CD4-positive, alpha-beta memory T cell (primary cell): ENCODE results near the gene UBE2E1. TPM values are rescaled to one million over a fixed set of nuclear protein-coding genes. Genes with fewer than 3 reads are reported as not detected.
"Not testable (repeated sequence)": the region's sequence is repeated elsewhere in the genome, so short reads cannot be mapped to it uniquely, and the experiment has no call there.

Experiments
- CTCF ChIA-PET: fragments of 350-600 bp; sonication (Branson Sonifier 250); formaldehyde crosslinking; loops from one replicate; lab custom pipeline; 2021; ENCODE audit warnings: inconsistent platforms; ENCODE audit not compliant: partially characterized antibody; lab: Charles Lee
- POLR2A ChIA-PET: fragments of 350-600 bp; sonication (Branson Sonifier 250); formaldehyde crosslinking; loops from one replicate; lab custom pipeline; 2021; ENCODE audit not compliant: partially characterized antibody; lab: Charles Lee
- DNase-seq, 5 donors: peaks; one replicate each; pipeline versions ENCODE4 v3.0.0 to v3.0.0-alpha.2; 2020 to 2022; ENCODE audit warnings: mixed read lengths in 1 of 5
- H3K27ac ChIP-seq: one replicate; pipeline ENCODE4 v1.7.0; 2013; ENCODE audit warnings: low read depth, low read length
- H3K27me3 ChIP-seq: 2 replicates; pipeline ENCODE4 v1.7.0; 2013; ENCODE audit warnings: mild to moderate bottlenecking, low read length, moderate library complexity; ENCODE audit not compliant: insufficient read depth
- H3K36me3 ChIP-seq: 2 replicates; pipeline ENCODE4 v1.7.0; 2013; ENCODE audit warnings: mild to moderate bottlenecking, low read length, moderate library complexity; ENCODE audit not compliant: insufficient read depth
- H3K4me1 ChIP-seq: 2 replicates; pipeline ENCODE4 v1.7.0; 2013; ENCODE audit warnings: mild to moderate bottlenecking, low read length, moderate library complexity; ENCODE audit not compliant: insufficient read depth
- H3K4me3 ChIP-seq, 2 donors: one replicate each; pipeline ENCODE4 v1.7.0; 2013; ENCODE audit warnings: low read length in 2 of 2, mild to moderate bottlenecking in 1 of 2
- H3K9me3 ChIP-seq, 2 donors: one replicate each; pipeline ENCODE4 v1.7.0; 2013; ENCODE audit warnings: low read length in 2 of 2, control low read depth in 1 of 2; ENCODE audit not compliant: control insufficient read depth in 1 of 2
- H3K27ac Mint-ChIP-seq, 7 donors: one replicate each; pipeline ENCODE4 v1.8.0; 2020 to 2021; ENCODE audit warnings: mixed read lengths in 7 of 7, mild to moderate bottlenecking in 6 of 7, inconsistent platforms in 3 of 7, moderate library complexity in 3 of 7
- H3K27me3 Mint-ChIP-seq, 2 donors: one replicate each; pipeline ENCODE4 v1.8.0; 2020 to 2021; ENCODE audit warnings: mixed read lengths in 2 of 2
- H3K36me3 Mint-ChIP-seq, 2 donors: one replicate each; pipeline ENCODE4 v1.8.0; 2020 to 2021; ENCODE audit warnings: mixed read lengths in 2 of 2, inconsistent platforms in 1 of 2, mild to moderate bottlenecking in 1 of 2
- H3K4me1 Mint-ChIP-seq, 4 donors: one replicate each; pipeline ENCODE4 v1.8.0; 2020 to 2021; ENCODE audit warnings: mixed read lengths in 4 of 4, mild to moderate bottlenecking in 1 of 4
- H3K4me3 Mint-ChIP-seq, 8 donors: one replicate each; pipeline ENCODE4 v1.8.0; 2020 to 2021; ENCODE audit warnings: mixed read lengths in 8 of 8, mild to moderate bottlenecking in 7 of 8, moderate library complexity in 6 of 8, inconsistent platforms in 3 of 8
- H3K9me3 Mint-ChIP-seq, 8 donors: one replicate each; pipeline ENCODE4 v1.8.0; 2020 to 2021; ENCODE audit warnings: mixed read lengths in 8 of 8, mild to moderate bottlenecking in 5 of 8, inconsistent platforms in 3 of 8, moderate library complexity in 1 of 8
- intact Hi-C: fragments of 100-400 bp; cut with micrococcal nuclease; formaldehyde crosslinking; loops from one replicate; pipeline ENCODE4 v1.15.1; 2023
- polyA plus RNA-seq, 2 donors: library from polyadenylated mRNA; unstranded; fragments of 300-500 nt; fragmentation: Illumina TruSeq; gene quantifications; one replicate each; pipeline ENCODE4 v1.2.3, GENCODE V29; 2021
- total RNA-seq, 2 experiments: library from RNA; stranded (reverse); gene quantifications; one replicate each; pipeline ENCODE4 v1.2.3, GENCODE V29; 2021

Gene UBE2E1
- total and polyA plus RNA-seq, 4 experiments from 2014 or later = 10.9 to 61.4 (median 35.7) TPM

DNA sequence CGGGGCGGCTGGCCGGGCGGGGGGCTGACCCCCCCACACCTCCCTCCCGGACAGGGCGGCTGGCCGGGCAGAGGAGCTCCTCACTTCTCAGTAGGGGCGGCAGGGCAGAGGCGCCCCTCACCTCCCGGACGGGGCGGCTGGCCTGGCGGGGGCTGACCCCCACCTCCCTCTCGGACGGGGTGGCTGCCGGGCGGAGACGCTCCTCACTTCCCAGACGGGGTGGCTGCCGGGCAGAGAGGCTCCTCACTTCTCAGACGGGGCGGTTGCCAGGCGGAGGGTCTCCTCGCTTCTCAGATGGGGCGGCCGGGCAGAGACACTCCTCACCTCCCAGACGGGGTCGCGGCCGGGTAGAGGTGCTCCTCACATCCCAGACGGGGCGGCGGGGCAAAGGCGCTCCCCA lies 65.6 kb downstream of the UBE2E1 start:
- H3K27ac Mint-ChIP-seq, H3K27me3 Mint-ChIP-seq, H3K36me3 ChIP-seq, H3K4me1 ChIP-seq, H3K9me3 Mint-ChIP-seq, intact Hi-C loops, POLR2A ChIA-PET, H3K4me3 Mint-ChIP-seq, DNase-seq, H3K4me3 ChIP-seq, H3K9me3 ChIP-seq, CTCF ChIA-PET, H3K36me3 Mint-ChIP-seq, H3K27me3 ChIP-seq, H3K27ac ChIP-seq: not testable (repeated sequence)
- peaks cover 13 to 49% (median 29%) of the 10 kb centered on the region in 4 donors for H3K4me1 Mint-ChIP-seq

DNA sequence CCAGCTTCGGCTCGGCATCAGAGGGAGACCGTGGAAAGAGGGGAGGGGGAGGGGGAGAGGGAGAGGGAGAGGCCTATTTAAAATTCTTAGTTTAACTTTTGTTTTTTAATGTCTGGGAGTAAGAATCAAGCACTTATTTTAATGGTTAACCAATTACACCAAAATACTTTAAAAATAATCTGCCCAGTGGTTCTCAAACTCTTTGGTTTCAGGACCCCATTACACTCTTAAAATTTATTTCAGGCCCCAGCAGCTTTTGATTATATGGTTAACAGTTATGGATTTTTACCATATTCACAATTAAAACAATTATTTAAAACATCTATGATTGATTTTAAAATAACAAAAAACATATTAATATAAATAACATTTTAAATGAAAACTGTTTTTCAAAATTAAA lies 66.6 kb downstream of the UBE2E1 start:
- Mint-ChIP-seq H3K9me3 (no peaks in the 10 kb centered on the region), H3K4me1 (peaks cover 13 to 51% (median 31%) of the 10 kb centered on the region in 4 donors), H3K4me3 (no peak overlapping the region), H3K27me3 (no peaks in the 10 kb centered on the region), H3K27ac (no peak overlapping the region), H3K36me3 (no peaks in the 10 kb centered on the region)
- Histone ChIP-seq H3K36me3 (no peaks in the 10 kb centered on the region), H3K9me3 (no peaks in the 10 kb centered on the region), H3K4me3 (no peak overlapping the region), H3K4me1 (no peaks in the 10 kb centered on the region), H3K27me3 (no peaks in the 10 kb centered on the region), H3K27ac (no peak overlapping the region)
- DNase-seq = no peak
- POLR2A ChIA-PET = no interaction called here
- intact Hi-C loops = no loop called here
- CTCF ChIA-PET = no interaction called here

DNA sequence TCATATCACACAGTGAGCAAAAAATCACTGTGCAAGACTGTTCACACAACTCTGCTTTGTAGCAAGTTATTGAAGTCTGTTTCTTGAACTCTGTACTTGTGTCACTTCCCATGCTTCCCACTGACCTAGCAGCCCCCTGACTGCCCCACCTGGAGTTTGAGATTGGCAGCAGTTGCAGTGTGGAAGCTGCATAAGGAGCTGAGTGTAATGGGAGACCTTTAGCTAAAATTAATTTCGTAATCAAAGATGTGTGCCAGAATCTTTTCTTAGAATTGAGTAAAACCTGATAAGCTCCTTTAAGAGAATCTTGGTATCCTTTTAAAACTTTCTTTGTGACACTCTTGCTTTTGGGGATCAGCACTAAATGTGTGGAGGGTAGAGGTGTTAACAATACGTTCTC lies 68.2 kb downstream of the UBE2E1 start:
- no peaks in the 10 kb centered on the region for H3K36me3 Mint-ChIP-seq
- Histone ChIP-seq H3K27me3 (no peaks in the 10 kb centered on the region), H3K4me3 (no peak overlapping the region), H3K9me3 (no peaks in the 10 kb centered on the region), H3K4me1 (no peaks in the 10 kb centered on the region), H3K27ac (no peak overlapping the region), H3K36me3 (no peaks in the 10 kb centered on the region)
- H3K27ac Mint-ChIP-seq = peak overlapping the region in 3 of 7 donors; percentile 4 to 77 (median 48)
- DNase-seq = no peak
- CTCF ChIA-PET = no interaction called here
- no peaks in the 10 kb centered on the region for H3K9me3 Mint-ChIP-seq
- intact Hi-C loops = no loop called here
- POLR2A ChIA-PET = no interaction called here
- no peaks in the 10 kb centered on the region for H3K27me3 Mint-ChIP-seq
- H3K4me3 Mint-ChIP-seq = no peak overlapping the region
- H3K4me1 Mint-ChIP-seq = peaks cover 6 to 54% (median 26%) of the 10 kb centered on the region in 4 donors

DNA sequence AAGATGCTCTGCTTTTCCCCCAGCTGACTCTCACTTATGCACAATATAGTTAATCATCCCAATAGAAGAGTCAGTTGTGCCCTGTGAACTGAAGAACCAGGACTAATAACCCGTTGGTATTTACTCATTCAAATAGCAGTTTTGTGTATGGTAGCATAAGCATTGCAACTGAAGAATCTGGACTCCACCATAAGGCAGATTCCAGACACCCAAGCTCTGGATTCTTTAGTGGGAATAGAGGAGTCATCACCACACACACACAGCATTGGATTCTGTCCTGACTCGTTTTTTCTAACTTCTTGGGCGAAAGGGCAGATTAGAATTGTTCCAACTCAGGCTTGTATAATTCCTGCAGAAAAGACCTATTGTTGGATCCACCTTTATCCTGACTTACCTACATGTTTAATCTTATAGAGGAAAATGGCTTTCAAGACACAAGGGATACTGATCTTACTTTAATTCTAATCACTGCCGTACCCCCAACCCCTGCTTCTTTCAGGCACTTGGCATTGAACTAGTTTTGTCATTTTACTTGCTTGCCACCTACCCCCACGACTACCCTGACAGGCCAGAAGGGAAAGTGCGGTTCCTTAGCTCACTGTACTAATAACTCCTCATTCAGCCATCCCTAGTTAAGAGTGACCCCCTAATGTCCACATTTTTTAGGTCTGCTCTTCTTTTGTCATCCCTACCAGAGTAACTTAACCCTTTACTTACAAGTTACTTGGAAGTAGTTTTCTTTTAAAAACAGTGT lies 68.8 kb downstream of the UBE2E1 start:
- intact Hi-C loops = no loop called here
- Mint-ChIP-seq H3K4me1 (peaks cover 10 to 56% (median 30%) of the 10 kb centered on the region in 4 donors), H3K4me3 (no peak overlapping the region), H3K27me3 (no peaks in the 10 kb centered on the region), H3K27ac (peak overlapping the region in 2 of 7 donors; percentile 4 to 61), H3K9me3 (no peaks in the 10 kb centered on the region), H3K36me3 (peaks cover 0 to under 1% of the 10 kb centered on the region in 2 donors)
- DNase-seq = no peak
- Histone ChIP-seq H3K9me3 (no peaks in the 10 kb centered on the region), H3K27ac (no peak overlapping the region), H3K36me3 (no peaks in the 10 kb centered on the region), H3K27me3 (no peaks in the 10 kb centered on the region), H3K4me3 (no peak overlapping the region), H3K4me1 (no peaks in the 10 kb centered on the region)
- ChIA-PET POLR2A (no interaction called here), CTCF (interaction anchor here (4.4 kb wide), 1 partner anchor 15 kb away, joined by 23 read pairs; no protein-coding TSS in a partner anchor)

DNA sequence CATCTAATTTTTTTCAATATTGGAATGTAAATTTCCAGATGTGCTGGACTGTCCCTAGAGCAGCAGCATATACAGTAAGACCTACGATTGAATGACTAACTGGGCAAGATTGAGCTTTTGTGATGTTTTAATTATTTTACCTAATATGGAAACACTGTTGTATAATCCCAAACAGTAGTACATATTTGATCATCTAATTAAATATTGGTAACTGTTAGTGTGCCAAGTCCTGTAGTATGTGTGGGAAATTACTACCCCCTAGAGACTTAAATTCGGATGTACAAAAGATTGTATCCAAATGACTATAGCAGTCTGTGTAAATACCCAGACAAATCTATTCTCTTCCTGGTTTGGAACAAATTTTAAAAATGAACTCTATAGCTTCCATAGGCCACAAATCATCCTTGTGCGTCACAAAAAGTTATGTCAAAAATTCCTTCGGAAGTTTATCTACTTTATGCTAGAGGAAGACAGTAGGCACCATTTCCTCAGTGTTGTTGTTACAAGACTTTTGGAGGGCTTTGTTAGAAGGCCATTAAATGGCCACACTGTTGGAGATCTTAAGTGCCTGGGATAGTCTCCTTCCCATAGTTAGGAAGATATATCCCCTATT lies 69.5 kb downstream of the UBE2E1 start:
- no peaks in the 10 kb centered on the region for H3K27me3 ChIP-seq
- Mint-ChIP-seq H3K27ac (no peak overlapping the region), H3K4me3 (no peak overlapping the region), H3K27me3 (no peaks in the 10 kb centered on the region), H3K9me3 (no peaks in the 10 kb centered on the region), H3K36me3 (peaks cover 0 to 2% of the 10 kb centered on the region in 2 donors), H3K4me1 (peaks cover 11 to 54% (median 28%) of the 10 kb centered on the region in 4 donors)
- H3K27ac ChIP-seq = no peak overlapping the region
- H3K9me3 ChIP-seq = no peaks in the 10 kb centered on the region
- ChIA-PET POLR2A (no interaction called here), CTCF (interaction anchor here (4.4 kb wide), 1 partner anchor 14 kb away, joined by 23 read pairs; no protein-coding TSS in a partner anchor)
- H3K36me3 ChIP-seq = no peaks in the 10 kb centered on the region
- DNase-seq = no peak
- intact Hi-C loops = no loop called here
- no peak overlapping the region for H3K4me3 ChIP-seq
- no peaks in the 10 kb centered on the region for H3K4me1 ChIP-seq

GRCh38 chr3:23876923-23877322 lies 71.2 kb downstream of the UBE2E1 start:
- POLR2A ChIA-PET = no interaction called here
- peak overlapping the region in 2 of 7 donors; percentile 12 to 36 for H3K27ac Mint-ChIP-seq
- H3K4me1 ChIP-seq = no peaks in the 10 kb centered on the region
- intact Hi-C loops = no loop called here
- H3K27ac ChIP-seq = no peak overlapping the region
- no peaks in the 10 kb centered on the region for H3K27me3 Mint-ChIP-seq
- H3K9me3 Mint-ChIP-seq = no peaks in the 10 kb centered on the region
- H3K9me3 ChIP-seq = no peaks in the 10 kb centered on the region
- H3K4me3 ChIP-seq = no peak overlapping the region
- no peaks in the 10 kb centered on the region for H3K27me3 ChIP-seq
- no peak overlapping the region for H3K4me3 Mint-ChIP-seq
- H3K36me3 Mint-ChIP-seq = peaks cover 5 to 7% of the 10 kb centered on the region in 2 donors
- H3K4me1 Mint-ChIP-seq = peaks cover 15 to 60% (median 30%) of the 10 kb centered on the region in 4 donors
- CTCF ChIA-PET = interaction anchor here (0.9 to 4.4 kb wide), 3 partner anchors 11 to 45 kb away, joined by 3 to 23 read pairs (median 3); no protein-coding TSS in a partner anchor
- no peak for DNase-seq
- H3K36me3 ChIP-seq = no peaks in the 10 kb centered on the region

GRCh38 chr3:23877329-23877980 lies 71.7 kb downstream of the UBE2E1 start:
- peaks cover 15 to 60% (median 30%) of the 10 kb centered on the region in 4 donors for H3K4me1 Mint-ChIP-seq
- ChIA-PET CTCF (interaction anchor here (0.9 to 4.4 kb wide), 3 partner anchors 12 to 46 kb away, joined by 3 to 23 read pairs (median 3); no protein-coding TSS in a partner anchor), POLR2A (no interaction called here)
- no peak overlapping the region for H3K4me3 Mint-ChIP-seq
- peaks cover 5 to 7% of the 10 kb centered on the region in 2 donors for H3K36me3 Mint-ChIP-seq
- no peak overlapping the region for H3K4me3 ChIP-seq
- DNase-seq = no peak
- H3K36me3 ChIP-seq = no peaks in the 10 kb centered on the region
- no peaks in the 10 kb centered on the region for H3K4me1 ChIP-seq
- no peaks in the 10 kb centered on the region for H3K27me3 Mint-ChIP-seq
- no peaks in the 10 kb centered on the region for H3K27me3 ChIP-seq
- no peaks in the 10 kb centered on the region for H3K9me3 Mint-ChIP-seq
- intact Hi-C loops = no loop called here
- no peaks in the 10 kb centered on the region for H3K9me3 ChIP-seq
- peak overlapping the region in 4 of 7 donors; percentile 12 to 58 (median 42) for H3K27ac Mint-ChIP-seq
- H3K27ac ChIP-seq = no peak overlapping the region
